Measurements from ENCODE around the gene IRAK1.
A peak's percentile ranks its signal among the peaks of the same experiment; 100 is the strongest.
"Not testable (repeated sequence)": the region's sequence is repeated elsewhere in the genome, so short reads cannot be mapped to it uniquely, and the experiment has no call there.

IRAK1 gene

DNA sequence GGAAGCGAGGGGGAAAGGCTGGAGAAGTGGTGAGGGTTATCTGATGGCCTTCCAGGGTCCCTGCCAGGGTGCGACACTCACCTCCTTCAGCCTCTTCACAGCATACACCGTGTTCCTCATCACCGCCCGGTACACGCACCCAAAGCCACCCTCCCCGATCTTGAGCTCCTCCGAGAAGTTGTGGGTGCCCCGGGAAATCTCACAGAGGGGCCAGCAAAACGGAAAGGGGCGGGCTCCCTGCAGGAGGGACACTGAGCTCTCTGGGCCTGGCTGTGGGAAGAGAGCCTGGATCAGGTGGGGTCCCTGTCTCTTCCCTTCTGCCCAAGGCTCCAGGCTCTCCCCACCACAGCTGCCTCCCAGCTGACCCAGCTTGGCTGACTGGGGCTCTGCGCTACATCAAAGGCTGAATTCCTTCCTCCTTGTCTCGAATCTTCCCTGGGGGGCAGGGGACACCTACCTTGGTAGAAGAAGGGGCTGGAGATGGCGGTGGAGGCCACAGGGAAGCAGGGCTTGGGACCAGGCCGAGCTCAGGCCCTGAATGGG, 1.1 kb downstream of the IRAK1 start:
- DNase-seq = no peak

DNA sequence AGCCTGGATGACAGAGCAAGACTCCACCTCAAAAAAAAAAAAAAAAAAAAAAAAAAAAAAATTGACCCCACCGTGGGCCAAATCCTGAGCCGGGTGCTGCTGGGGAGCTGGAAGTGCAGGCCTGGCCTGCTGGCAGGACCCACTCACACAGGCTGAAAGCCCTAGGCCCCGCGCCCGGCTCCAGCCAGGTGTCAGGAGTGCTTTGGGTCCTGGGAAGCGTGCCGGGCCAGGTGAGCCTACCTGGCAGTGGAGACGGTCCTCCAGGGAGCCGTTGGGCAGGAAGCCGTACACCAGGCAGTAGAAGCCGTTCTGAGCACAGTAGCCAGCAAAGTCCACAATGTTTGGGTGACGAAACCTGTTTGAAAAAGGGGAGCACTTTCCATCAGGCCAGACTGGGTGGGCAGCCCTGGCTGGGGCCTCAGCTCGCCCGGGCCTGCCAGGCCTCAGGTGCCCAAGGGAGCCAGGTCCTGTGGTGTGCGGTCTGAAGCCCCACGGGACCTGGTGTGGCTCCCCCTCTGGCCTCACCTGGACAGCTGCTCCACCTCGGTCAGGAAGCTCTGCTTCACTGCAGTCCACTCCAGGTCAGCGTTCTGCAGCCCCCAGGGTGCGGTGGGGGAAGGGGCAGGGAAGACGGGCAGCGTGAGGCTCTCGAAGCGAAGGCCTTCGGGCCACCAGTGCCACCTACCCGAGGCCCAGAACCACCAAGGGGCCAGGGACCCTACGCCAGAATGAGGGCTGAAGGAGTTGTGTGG, 1.8 kb downstream of the IRAK1 start:
- DNase-seq = no peak

DNA sequence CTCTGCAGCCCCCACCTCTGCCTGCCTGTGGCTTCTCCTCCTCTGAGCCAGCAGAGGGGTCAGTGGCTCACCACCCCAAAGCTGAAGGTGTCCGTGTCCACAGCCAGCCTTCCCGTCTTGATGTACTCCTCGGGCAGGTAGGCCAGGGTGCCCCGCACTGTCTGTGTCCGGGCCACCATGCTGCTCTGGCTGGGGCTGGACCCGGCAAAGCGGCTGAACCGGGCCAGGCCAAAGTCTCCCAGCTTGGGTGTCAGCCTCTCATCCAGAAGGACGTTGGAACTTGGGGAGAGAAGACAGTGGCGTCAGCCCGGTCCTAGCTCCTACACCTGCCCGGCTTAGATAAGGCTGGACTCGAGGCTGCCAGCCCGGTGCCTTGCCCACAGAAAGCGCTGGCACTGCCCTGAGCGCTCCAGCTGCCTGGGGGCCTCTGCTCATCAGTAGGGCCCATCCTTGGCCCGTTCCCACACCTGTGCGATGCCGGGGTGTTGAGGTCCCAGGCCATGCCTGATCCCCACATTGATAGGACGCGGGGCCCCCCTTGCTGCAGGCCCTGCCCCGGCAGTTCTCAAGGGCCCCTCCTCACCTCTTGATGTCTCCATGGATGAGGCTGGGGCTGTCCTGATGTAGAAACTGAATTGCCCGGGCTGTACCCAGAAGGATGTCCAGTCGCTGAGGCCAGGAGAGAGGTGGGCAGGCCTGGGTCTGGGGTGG, 3.2 kb downstream of the IRAK1 start:
- no peak for DNase-seq

- DNase-seq = no peak
Measured at GRCh38 chrX:154015581-154016264, 4.0 kb downstream of the IRAK1 start.

GRCh38 chrX:154014429-154015380, 5.0 kb downstream of the IRAK1 start:
- no peak for DNase-seq

GRCh38 chrX:154013614-154014360, 5.9 kb downstream of the IRAK1 start:
- no peak for DNase-seq

DNA sequence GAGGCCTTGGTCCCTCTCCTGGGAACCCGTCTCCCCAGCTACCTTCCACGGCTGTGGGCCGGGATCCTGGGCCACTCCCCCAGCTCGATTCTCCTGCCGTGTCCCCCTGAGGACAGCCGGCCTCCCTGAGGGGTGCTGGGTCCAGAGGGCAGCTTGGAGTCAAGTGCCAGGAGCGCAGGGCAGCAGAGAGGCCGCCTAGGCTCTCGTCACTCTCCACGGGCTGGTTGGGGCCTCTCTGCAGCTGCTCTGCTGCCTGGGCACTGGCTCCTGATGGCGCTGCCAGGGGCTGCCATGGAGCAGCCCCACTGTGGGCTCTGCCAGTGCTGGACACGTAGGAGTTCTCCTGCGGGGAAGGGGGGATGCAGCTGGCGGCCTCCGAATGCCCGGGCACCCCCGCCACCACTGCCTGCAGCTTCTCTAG, 6.7 kb downstream of the IRAK1 start:
- DNase-seq = no peak

DNA sequence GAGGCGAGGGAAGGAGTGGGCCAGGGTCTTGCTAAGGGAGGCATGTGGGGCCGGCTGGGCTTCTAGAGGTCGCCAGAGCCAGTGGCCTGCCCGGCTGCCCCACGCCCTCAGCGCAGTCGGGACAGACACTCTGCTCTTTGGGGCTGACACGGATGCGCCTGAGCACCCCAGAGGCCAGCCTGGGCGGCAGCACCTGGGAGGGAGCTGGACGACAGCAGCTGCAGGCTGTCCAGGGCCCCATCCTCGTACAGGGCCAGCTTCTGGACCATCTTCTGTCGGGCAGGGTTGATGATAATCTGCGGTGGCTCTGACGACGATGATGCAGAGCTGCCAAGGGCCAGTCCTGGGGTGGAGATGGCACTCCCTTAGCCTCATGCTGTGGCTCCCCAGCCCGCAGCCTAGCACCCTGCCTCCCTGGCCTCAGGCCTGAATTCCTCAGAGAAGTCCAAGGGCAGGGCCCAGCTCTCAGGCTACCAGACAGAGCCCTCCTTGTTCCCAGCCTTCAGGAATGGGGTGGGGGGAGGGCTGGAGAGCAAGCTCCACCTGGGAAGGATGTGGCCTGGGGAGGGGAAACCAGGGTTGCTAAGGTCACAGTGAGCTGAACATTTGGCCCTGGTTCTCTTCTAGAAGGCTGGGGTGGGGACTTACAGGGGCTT, 7.2 kb downstream of the IRAK1 start:
- no peak for DNase-seq

DNA sequence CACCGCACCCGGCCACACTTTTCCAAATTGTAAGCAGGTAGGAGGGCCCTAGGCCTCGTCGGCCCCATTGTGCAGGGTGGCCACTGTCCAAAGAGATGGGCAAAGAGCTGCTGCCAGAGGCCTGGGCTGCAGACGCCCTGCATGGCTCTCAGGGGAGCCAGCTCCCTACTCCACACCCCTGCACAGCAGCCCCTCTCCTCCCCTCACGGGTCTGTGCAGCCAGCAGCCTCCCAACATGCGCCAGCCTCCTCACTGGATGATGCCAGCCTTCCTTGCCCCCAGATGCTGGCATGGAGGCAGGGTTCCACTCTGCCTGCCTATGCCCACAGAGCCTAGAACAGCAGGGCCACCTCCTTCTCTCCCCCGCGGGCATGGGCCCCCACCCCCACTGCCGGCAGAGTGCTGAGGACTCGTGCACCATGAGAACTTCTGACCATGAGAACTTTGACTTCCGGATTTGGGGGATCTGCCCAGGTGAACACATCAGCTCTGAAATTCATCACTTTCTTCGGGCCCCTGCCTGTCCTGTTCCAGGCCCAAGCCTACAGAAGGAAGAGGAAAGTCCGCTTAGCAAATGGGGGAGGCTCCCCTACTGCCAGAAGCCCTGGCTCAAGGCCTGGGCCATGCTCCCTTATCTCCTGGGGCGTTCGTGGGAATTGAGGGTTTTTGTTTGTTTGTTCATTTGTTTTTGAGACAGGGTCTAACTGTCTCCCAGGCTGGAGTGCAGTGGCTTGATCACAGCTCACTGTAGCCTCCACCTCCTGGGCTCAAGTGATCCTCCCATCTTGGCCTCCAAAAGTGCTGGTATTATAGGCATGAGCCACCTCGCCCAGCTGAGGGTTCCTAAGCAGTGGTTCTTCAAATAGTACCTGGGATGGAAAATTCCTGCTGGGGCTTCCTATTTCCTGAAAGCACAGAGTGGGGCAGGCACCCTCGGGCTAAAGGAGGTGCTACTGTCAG, 8.0 kb downstream of the IRAK1 start:
- DNase-seq = no peak

- no peak for DNase-seq
Measured at GRCh38 chrX:154010330-154011087, 9.2 kb downstream of the IRAK1 start.

DNA sequence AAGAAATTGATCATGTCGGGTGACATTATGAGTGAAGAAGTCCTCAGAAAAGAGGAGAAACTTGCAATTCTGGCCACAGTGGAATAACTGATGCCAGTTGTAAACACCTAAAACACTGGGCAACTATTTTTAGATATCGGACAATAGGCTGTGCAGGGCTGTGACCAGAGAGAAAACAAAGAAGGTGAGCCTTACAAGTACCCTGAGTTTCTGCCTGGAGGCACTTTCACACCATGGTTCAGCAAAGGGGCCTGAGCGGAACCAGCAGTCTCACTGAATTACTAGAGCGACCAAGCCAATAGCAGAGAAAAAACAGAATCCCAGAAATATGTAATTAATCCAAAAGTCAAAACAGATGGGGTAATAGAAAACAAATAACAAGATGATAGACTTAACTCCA, 11.2 kb downstream of the IRAK1 start:
- DNase-seq = no peak

- no peak for DNase-seq
Measured at GRCh38 chrX:154006947-154007346, 12.8 kb downstream of the IRAK1 start.

DNA sequence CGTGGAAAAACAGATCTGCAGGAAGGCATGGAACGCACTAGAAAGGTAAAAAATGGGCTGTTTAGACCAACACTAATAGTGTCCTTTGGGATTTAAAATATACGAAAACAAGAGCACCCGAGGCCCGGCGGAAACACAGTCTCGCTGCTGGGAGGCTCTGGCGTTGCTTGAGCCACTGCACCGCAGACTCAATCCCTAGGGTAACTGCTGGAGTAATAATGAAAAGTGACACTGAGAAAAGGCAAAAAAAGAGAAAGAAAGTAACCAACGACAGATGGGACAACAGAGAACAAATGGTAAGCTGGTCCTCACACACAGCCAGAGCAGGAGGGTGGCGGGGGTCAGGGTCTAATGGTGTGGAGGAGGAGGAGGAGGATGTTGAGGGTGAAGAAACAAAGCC, 15.4 kb downstream of the IRAK1 start:
- no peak for DNase-seq

- DNase-seq = peak; percentile 32
Measured at GRCh38 chrX:154002215-154002719, 17.4 kb downstream of the IRAK1 start.

DNA sequence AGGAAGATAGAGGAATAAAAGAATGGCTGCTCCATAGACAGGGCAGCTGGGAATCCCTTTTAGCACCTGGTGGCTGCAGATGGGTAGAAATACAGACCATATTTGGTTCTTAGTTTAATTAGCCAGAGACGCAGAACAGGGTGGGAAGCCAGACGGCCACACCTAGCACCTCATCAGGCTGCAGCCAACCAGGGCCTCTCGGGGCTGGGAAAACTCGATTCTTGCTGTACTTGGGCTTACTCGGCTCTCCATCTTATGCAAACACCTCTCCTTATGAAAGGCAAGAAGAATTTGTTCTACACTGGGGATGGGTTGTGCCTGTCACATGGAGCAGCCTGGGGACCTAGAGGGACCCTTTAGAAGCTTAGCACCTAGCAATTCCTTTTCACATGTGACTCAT, 19.7 kb downstream of the IRAK1 start:
- DNase-seq = no peak

DNA sequence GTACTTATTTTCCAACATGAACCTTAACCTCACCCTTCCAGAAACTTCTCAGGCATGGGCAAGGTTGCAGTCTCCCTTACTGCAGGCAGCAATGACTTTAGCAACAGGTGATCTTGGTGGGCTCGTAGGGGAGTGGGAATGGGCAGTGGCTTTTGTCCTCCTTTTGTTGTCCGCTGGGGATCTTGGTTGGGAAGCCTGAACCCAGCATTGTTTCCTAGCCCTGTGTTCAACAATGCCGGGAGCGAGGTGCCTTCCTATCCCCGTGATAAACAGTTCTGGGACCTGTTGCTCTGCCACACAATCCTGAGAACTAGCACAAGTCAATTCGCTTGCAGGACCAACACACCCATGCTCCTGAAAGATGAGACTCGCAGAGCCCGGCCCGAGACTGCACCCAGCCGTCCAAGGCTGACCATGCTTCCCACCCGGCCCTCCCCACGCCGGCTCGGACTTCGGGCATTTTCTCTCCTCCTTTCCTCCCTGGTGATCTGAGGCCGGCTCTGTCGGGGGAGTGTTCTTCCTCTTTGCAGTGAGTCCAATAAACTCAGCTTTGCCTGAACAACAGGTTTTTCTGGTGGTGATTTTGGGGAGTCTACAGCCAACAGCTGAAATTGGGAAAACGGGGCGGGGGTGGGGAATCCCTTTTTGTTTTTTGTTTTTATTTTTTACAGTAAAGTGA, 20.2 kb downstream of the IRAK1 start:
- DNase-seq = no peak

GRCh38 chrX:153995504-153995903, 24.2 kb downstream of the IRAK1 start:
- no peak for DNase-seq

DNA sequence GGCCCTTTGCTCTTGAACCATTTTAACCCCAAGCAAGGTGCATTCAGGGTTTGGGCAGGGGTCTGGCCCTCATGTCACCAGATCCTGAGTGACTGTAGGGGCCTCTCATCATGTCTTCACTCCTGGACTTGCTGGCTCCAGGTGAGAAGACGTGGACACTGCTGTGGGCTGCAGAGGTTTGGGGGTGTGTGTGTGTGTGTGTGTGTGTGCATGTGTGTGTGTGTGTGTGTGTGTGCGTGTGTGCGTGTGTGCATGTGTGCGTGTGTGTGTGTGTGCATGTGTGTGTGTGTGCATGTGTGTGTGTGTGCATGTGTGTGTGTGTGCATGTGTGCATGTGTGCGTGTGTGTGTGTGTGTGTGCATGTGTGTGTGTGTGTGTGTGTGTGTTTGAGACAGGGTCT, 25.3 kb downstream of the IRAK1 start:
- not testable (repeated sequence) for DNase-seq

Measured in SIG-M5 (cell line).